Fibroblast of peridontal ligament (primary cell): ENCODE results near the gene BSDC1.
"Not testable (repeated sequence)": the region's sequence is repeated elsewhere in the genome, so short reads cannot be mapped to it uniquely, and the experiment has no call there.

Experiments used
- DNase-seq: peaks from one replicate; pipeline ENCODE4 v3.0.0-alpha.2; 2010; ENCODE audit errors: extremely low read depth

Gene BSDC1, protein sequence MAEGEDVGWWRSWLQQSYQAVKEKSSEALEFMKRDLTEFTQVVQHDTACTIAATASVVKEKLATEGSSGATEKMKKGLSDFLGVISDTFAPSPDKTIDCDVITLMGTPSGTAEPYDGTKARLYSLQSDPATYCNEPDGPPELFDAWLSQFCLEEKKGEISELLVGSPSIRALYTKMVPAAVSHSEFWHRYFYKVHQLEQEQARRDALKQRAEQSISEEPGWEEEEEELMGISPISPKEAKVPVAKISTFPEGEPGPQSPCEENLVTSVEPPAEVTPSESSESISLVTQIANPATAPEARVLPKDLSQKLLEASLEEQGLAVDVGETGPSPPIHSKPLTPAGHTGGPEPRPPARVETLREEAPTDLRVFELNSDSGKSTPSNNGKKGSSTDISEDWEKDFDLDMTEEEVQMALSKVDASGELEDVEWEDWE

GRCh38 chr1:32394141-32394889 is at the start of gene BSDC1:
Gene BSDC1 (minus strand): TSS chr1:32394441. CDS start chr1:32394414, 27 bp downstream.
- peak; percentile 98 for DNase-seq

DNA sequence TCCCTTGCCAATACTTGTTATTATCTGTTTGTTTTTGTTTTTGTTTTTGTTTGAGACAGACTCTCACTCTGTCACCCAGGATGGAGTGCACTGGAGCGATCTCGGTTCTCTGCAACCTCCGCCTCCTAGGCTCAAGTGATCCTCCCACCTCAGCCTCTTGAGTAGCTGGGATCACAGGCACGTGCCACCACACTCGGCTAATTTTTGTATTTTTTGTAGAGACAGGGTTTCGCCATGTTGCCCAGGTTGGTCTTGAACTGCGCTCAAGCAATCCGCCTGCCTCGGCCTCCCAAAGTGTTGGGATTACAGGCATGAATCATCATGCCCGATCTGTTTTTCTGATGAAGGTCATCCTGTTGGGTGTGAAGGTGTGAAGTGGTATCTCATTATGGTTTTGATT is 47.2 kb upstream of the BSDC1 start:
- DNase-seq, result not testable (repeated sequence)

DNA sequence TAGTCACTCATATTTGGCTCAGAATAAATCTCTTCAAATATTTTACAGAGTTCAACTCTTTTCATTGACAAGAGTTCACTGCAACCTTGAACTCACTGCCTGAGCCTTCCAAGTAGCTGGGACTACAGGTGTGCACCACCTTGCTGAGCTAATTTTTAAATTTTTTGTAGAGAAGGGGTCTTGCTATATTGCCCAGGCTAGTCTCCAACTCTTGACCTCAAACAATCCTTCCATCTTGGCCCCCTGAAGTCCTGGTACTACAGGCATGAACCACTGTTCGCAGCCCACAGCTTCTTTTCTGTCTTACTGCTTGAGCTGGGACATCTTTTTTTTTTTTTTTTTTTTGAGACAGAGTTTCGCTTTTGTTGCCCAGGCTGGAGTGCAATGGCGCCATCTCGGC is 44.5 kb upstream of the BSDC1 start:
- DNase-seq, result not testable (repeated sequence)

DNA sequence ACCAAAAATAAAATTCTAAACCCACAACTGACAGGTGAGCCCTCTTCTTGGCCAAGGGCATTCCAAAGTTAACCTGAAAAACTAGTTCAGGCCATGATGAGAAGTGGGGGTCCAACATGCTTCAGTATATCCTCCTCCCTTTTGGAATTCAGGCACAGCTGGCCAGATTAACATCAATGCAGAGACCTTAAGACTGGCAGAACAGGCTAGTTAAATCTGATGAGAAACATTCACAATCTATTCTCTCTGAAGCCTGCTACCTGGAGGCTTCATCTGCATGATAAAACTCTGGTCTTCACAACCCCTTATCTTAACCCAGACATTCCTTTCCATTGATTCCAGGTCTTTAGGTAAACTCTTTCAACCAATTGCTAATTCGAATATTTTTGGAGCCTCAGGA is 43.9 kb upstream of the BSDC1 start:
- no peak for DNase-seq

DNA sequence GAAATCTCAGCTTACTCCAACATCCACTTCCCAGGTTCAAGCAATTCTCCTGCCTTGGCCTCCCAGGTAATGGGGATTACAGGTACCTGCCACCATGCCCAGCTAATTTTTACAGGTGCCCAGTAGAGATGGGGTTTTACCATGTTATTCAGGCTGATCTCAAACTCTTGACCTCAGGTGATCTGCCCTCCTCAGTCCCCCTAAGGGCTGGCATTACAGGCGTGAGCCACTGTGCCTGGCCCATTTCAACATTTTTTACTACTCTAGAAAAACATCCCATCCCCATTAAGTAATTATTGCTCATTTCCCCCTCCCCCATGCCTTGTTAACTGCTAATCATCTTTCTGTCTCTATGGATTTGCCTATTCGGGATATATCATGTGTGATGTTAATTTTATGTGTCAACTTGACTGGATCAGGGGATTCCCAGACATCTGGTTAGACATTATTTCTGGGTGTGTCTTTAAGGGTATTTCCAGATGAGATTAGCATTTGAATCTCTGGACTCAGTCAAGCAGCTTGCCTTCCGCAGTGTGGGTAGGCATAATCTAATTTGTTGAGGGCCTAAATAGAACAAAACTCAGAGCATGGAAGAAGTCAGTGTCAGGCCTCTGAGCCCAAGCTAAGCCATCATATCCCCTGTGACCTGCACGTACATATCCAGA is 37.6 kb upstream of the BSDC1 start:
- DNase-seq, result no peak

- no peak for DNase-seq
Measured at GRCh38 chr1:32427264-32427963, 33.2 kb upstream of the BSDC1 start.

DNA sequence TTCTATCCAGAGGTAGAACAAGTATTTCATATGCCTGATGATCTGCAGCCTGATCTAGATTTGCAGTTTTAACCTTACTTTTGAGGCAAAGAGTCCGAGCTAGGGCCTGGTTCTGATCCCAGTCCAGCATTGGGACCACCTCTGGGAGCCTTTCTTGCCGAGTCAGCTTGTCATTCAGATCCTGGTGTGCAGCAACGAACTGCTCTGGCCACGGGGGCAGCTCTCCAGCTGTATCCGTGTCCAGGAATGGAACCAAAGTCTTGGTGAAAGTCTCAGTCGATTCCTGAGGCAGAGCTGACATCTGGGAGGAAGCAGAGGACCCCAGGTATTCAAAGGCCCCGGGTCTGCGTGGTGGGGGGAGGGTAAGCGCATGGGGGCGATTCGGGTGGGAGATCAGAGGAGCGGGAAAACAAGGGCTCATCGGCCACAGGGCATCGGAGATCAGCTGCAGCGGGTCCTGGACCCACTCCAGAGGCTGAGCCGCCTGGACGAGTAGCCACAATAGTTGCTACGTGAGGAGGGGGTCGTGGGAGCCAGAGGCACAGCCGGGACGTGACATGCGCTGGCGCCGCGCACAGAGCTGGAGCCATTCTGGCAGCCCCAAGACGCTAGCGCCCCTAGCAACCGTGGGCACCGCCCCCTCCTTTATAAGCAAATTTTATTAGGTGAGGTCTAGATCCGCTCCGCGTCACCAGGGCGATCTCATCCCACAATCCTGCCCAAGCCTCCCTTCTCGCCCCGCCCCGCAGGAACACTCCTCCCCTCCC is 32.4 kb upstream of the BSDC1 start:
- no peak for DNase-seq

GRCh38 chr1:32421775-32422174 is 27.5 kb upstream of the BSDC1 start:
- DNase-seq, result no peak

DNA sequence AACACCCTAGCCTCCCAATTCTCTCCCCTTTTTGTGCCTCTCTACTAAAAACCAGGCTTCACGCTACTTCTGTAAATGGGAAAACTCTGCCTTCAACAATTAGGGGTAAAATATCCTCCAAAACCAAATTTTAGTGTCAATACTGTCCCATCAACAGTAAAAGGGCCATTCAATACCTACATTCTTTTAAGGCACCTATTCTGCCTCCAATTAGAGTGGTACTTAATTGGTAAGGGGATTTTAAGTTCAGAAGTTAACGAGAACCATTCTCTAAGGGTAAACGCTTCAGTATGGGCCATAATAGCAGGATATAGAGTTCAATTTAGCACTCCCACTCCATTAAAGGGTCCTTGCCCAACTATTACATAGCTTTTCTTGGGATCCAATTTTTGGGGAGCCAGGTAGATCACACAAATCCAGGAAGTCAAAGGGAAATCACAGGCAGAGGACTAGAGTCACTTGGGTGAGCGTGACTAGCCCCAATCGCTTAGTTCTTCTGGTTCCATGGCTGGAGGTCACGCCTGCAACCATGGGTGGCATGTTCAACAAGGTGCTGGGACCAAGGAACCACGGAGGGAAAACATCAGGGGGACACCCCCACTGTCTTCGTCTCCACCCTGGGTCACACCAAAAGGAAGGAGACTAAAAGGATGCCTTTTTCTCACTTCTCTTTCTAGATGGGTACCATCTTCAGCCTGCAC is 20.1 kb upstream of the BSDC1 start:
- DNase-seq, result no peak

DNA sequence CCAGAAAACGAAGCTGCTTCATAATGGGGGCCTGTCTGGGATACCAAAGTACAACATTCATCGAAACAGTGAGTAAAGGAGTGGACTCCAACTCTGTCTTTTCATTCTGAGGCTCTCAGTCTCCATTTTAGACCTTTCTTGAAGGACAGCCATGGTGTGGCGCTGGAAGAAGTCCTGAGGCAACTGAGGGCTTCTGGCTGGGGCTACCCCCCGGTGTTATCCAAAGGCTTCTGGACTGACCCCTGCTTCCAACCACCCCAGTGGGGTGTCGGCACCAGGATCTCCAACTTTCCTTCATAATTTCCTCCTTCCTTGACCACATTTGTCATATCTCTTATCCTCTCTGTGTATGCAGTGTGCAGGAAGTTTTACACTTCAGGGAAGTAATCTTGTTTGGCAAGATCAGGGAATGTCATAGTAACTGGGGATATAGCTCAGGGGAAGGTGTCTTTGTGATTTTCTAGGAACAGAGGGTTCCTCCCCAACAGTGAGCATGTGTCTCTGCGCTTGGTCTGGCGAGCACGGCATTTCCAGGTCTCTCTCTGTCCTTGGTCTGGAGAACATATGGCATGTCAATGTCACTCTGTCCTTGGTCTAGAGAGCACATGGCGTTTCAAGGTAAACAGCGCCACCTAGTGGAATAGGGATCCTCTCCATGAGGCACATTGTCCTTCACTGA is 19.4 kb upstream of the BSDC1 start:
- peak; percentile 79 for DNase-seq

- DNase-seq, result no peak
Measured at GRCh38 chr1:32411261-32411660, 17.0 kb upstream of the BSDC1 start.

GRCh38 chr1:32406629-32407111 is 12.4 kb upstream of the BSDC1 start:
- no peak for DNase-seq

GRCh38 chr1:32405672-32406467 is 11.6 kb upstream of the BSDC1 start:
- no peak for DNase-seq

DNA sequence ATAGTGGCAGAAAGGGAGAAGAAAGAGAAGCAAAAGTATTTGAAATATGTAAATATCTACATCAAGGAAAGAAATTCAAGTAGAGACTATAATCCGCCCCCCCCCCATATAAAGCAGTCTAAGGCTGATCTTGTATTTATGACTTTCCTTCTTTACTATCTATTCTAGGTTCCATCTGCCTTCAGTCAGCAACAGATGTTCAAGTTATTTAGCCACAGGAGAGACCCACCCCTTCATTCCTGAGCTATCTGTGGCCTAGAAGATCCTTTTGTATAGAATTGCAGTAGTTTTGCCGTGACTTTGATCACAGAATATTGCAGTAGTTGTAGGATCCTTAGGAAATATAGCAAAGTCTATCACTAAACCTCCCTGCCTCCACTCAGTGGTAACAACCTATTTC is 10.7 kb upstream of the BSDC1 start:
- no peak for DNase-seq

DNA sequence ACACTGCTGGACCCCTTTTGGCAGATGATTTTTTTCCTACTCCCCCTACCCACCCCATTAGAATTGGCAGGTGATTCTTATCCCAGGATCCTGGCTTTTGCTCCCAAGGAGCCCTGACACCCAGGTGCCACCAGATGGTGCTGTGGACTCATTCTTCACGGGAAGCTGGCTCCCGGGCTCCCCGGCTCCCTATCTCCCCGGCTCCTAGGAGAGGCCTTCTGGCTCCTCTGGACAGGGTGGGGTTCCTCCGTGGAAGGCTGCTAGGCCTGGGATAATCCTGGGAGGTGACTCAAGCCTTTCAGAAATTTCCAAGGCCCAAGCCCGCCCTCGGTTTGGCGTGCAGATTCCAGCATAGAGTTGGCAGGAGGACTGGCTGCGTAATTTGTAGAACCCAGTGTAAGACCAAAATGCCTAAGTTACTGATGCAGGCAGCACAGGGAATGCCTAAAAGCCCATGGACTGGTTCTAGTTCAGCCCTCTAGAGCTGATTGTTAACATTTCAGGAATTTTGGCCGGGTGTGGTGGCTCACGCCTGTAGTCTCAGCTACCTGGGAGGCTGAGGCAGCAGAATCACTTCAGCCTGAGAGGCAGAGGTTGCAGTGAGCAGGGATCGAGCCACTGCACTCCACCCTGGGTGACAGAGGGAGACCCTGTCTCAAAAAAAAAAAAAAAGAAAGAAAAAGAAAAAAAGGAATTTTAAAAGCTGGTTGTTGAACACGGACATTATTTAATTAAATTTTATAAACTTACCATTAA is 6.8 kb upstream of the BSDC1 start:
- DNase-seq, result peak; percentile 96

GRCh38 chr1:32399843-32400242 is 5.6 kb upstream of the BSDC1 start:
- DNase-seq, result no peak

- peak; percentile 8 for DNase-seq
Measured at GRCh38 chr1:32398401-32398800, 4.2 kb upstream of the BSDC1 start.

- not testable (repeated sequence) for DNase-seq
Measured at GRCh38 chr1:32396524-32396923, 2.3 kb upstream of the BSDC1 start.
